Keratinocyte (primary cell): ENCODE measurements around the gene GBP1.

Experiments used
- CTCF ChIP-seq, 3 experiments: IDR thresholded peaks in 1 of 3; conservative IDR thresholded peaks in 1 of 3; optimal IDR thresholded peaks in 1 of 3; 2 replicates in 2 of 3; 3 replicates in 1 of 3; pipeline versions ENCODE3 to v1.5.1; 2011; ENCODE audit warnings: low read length in 3 of 3, mild to moderate bottlenecking in 3 of 3, moderate library complexity in 2 of 3, control low read depth in 1 of 3, inconsistent platforms in 1 of 3; ENCODE audit not compliant: insufficient read depth in 2 of 3; ENCODE audit errors: extremely low read depth in 1 of 3
- EZH2 ChIP-seq: IDR thresholded peaks from one replicate; pipeline ENCODE4 v1.6.1; 2012; ENCODE audit warnings: inconsistent platforms, mild to moderate bottlenecking, low read length, moderate library complexity

- TF ChIP-seq CTCF (optimal IDR thresholded peaks at IDR 0.05 in 1 of 3, IDR thresholded peaks at IDR 0.05 in 1 of 3, conservative IDR thresholded peaks at IDR 0.05 in 1 of 3; ENCODE audit: extremely low read depth in 1 of 3, insufficient read depth in 2 of 3, low read length in 3 of 3) (no peak), EZH2 (no peak)
These were observed 4.9 kb downstream of the GBP1 start for GRCh38 chr1:89060091-89060490.
